Measurements from ENCODE around the gene SPHK1. TPM values are rescaled to one million over a fixed set of nuclear protein-coding genes. Genes with fewer than 3 reads are reported as not detected.

The SPHK1 gene
- total RNA-seq, 3 donors from 2014 or later (not counting 1 experiment from before 2014, with no cell fraction given) = 7.6 to 9.2 (median 8.3) TPM

- no peaks in the 10 kb centered on the region for H3K36me3 ChIP-seq (ENCODE audit: control insufficient read depth, insufficient read depth, low read length)
- Mint-ChIP-seq H3K4me3 (no peak overlapping the region), H3K4me1 (peaks cover 45 to 49% of the 10 kb centered on the region in 2 donors), H3K36me3 (no peaks in the 10 kb centered on the region), H3K27ac (no peak overlapping the region), H3K27me3 (ENCODE audit: low read depth in 2 of 2) (no peaks in the 10 kb centered on the region), H3K9me3 (no peaks in the 10 kb centered on the region)
- TF ChIP-seq, protein P1, sequence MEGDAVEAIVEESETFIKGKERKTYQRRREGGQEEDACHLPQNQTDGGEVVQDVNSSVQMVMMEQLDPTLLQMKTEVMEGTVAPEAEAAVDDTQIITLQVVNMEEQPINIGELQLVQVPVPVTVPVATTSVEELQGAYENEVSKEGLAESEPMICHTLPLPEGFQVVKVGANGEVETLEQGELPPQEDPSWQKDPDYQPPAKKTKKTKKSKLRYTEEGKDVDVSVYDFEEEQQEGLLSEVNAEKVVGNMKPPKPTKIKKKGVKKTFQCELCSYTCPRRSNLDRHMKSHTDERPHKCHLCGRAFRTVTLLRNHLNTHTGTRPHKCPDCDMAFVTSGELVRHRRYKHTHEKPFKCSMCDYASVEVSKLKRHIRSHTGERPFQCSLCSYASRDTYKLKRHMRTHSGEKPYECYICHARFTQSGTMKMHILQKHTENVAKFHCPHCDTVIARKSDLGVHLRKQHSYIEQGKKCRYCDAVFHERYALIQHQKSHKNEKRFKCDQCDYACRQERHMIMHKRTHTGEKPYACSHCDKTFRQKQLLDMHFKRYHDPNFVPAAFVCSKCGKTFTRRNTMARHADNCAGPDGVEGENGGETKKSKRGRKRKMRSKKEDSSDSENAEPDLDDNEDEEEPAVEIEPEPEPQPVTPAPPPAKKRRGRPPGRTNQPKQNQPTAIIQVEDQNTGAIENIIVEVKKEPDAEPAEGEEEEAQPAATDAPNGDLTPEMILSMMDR (IDR thresholded peaks at IDR 0.05) = no peak
- intact Hi-C loops (cut with micrococcal nuclease) = no loop called here
- WGBS (ENCODE audit: insufficient coverage) = 93% methylated on average over 8 of the region's 8 CpGs
- H3K4me3 ChIP-seq (ENCODE audit: low read length) = no peak overlapping the region
- no peak for ATAC-seq
- no peak overlapping the region for H3K27ac ChIP-seq (ENCODE audit: low read length)
- no peaks in the 10 kb centered on the region for H3K27me3 ChIP-seq (ENCODE audit: control insufficient read depth, insufficient read depth, low read length)
- no peaks in the 10 kb centered on the region for H3K9me3 ChIP-seq (ENCODE audit: control insufficient read depth, insufficient read depth, low read length)
- peaks cover 10% of the 10 kb centered on the region for H3K4me1 ChIP-seq (ENCODE audit: control insufficient read depth, insufficient read depth, low read length)
- no peak for DNase-seq
Measured at GRCh38 chr17:76422406-76422805, 38.0 kb downstream of the SPHK1 start.

DNA sequence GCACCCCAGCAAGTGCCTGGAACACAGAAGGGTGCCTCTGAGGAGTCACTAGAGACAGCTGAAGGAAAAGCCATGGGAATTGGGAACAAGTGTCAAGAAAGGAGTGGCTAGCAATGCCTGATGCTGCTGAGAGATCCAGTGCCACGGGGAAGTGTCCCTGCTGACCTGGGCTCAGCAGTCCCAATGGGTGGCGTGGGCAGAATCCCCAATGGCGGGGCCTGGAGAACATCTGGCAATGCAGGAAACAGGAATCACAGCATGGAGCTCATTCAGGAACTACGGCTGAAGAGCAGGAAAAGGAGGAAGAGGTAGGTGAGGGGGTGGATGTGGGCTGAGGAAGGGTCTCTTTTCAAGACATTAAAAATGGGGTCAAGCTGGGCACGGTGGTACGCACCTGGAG, 38.5 kb downstream of the SPHK1 start:
- Mint-ChIP-seq H3K27me3 (ENCODE audit: low read depth in 2 of 2) (no peaks in the 10 kb centered on the region), H3K36me3 (no peaks in the 10 kb centered on the region), H3K9me3 (no peaks in the 10 kb centered on the region), H3K4me3 (no peak overlapping the region), H3K27ac (no peak overlapping the region), H3K4me1 (peaks cover 44 to 47% of the 10 kb centered on the region in 2 donors)
- WGBS (ENCODE audit: insufficient coverage) = 87% methylated on average over 6 of the region's 6 CpGs
- Histone ChIP-seq H3K4me1 (ENCODE audit: control insufficient read depth, insufficient read depth, low read length) (peaks cover 10% of the 10 kb centered on the region), H3K4me3 (ENCODE audit: low read length) (no peak overlapping the region), H3K27me3 (ENCODE audit: control insufficient read depth, insufficient read depth, low read length) (no peaks in the 10 kb centered on the region), H3K27ac (ENCODE audit: low read length) (no peak overlapping the region), H3K9me3 (ENCODE audit: control insufficient read depth, insufficient read depth, low read length) (no peaks in the 10 kb centered on the region), H3K36me3 (ENCODE audit: control insufficient read depth, insufficient read depth, low read length) (no peaks in the 10 kb centered on the region)
- TF ChIP-seq, protein P1 (IDR thresholded peaks at IDR 0.05) = no peak
- no peak for ATAC-seq
- intact Hi-C loops (cut with micrococcal nuclease) = no loop called here
- no peak for DNase-seq

DNA sequence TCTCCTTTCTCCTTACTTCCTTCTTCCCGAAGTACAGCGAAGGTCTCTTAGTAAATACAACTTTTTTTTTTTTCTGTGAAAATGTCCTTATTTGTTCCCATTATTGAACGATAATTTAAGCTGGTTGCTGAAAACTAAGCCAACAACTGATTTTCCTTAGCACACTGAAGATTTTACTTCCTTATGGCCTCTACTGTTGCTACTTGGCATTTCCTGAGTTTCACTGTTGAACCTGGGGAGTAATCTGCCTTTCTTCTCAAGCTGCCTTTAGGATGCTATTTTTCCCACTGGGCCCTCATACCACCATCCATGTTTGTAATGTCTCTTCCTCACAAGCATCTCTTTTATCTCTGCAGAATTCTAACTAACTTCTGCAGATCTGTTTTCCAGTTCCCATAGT, 42.4 kb downstream of the SPHK1 start:
- peaks cover 39 to 41% of the 10 kb centered on the region in 2 donors for H3K4me1 Mint-ChIP-seq

More for the DNA sequence above, 42.4 kb downstream of the SPHK1 start:
- no peaks in the 10 kb centered on the region for H3K27me3 Mint-ChIP-seq (ENCODE audit: low read depth in 2 of 2)
- intact Hi-C loops (cut with micrococcal nuclease) = no loop called here
- TF ChIP-seq, protein P1 (IDR thresholded peaks at IDR 0.05) = no peak
- Histone ChIP-seq H3K4me1 (ENCODE audit: control insufficient read depth, insufficient read depth, low read length) (no peaks in the 10 kb centered on the region), H3K4me3 (ENCODE audit: low read length) (no peak overlapping the region), H3K36me3 (ENCODE audit: control insufficient read depth, insufficient read depth, low read length) (no peaks in the 10 kb centered on the region), H3K9me3 (ENCODE audit: control insufficient read depth, insufficient read depth, low read length) (no peaks in the 10 kb centered on the region), H3K27me3 (ENCODE audit: control insufficient read depth, insufficient read depth, low read length) (no peaks in the 10 kb centered on the region), H3K27ac (ENCODE audit: low read length) (no peak overlapping the region)
- H3K9me3 Mint-ChIP-seq = no peaks in the 10 kb centered on the region
- no peaks in the 10 kb centered on the region for H3K36me3 Mint-ChIP-seq
- DNase-seq = no peak
- 100% methylated on average over 3 of the region's 3 CpGs for WGBS (ENCODE audit: insufficient coverage)
- no peak for ATAC-seq
- H3K4me3 Mint-ChIP-seq = no peak overlapping the region
- no peak overlapping the region for H3K27ac Mint-ChIP-seq
